ENCODE measurements around the gene SCT.

Gene SCT

GRCh38 chr11:643366-643765, 16.4 kb upstream of the SCT start:
- no peak for DNase-seq

- DNase-seq: no peak
These were observed 14.9 kb upstream of the SCT start for GRCh38 chr11:641806-642370.

- DNase-seq: no peak
These were observed 13.2 kb upstream of the SCT start for GRCh38 chr11:640021-640706.

GRCh38 chr11:639332-639955, 12.5 kb upstream of the SCT start:
- DNase-seq: no peak

- DNase-seq: no peak
These were observed 11.8 kb upstream of the SCT start for GRCh38 chr11:638631-639331.

GRCh38 chr11:637593-638521, 10.9 kb upstream of the SCT start:
- DNase-seq: no peak

GRCh38 chr11:637333-637592, 10.3 kb upstream of the SCT start:
- no peak for DNase-seq

- no peak for DNase-seq
These were observed 9.7 kb upstream of the SCT start, which contains the start of gene DRD4 for GRCh38 chr11:636511-637332. Gene DRD4 (plus strand): TSS chr11:637269. CDS start chr11:637305, 36 bp downstream.

GRCh38 chr11:635945-636510, 9.0 kb upstream of the SCT start:
- no peak for DNase-seq

- DNase-seq: no peak
These were observed 3.9 kb upstream of the SCT start for GRCh38 chr11:630871-631270.

- DNase-seq: no peak
These were observed 2.2 kb upstream of the SCT start for GRCh38 chr11:629237-629583.

GRCh38 chr11:628056-628455, 1.1 kb upstream of the SCT start:
- DNase-seq: no peak

- no peak for DNase-seq
These were observed 261 bp upstream of the SCT start for GRCh38 chr11:627308-627576.

GRCh38 chr11:625636-626268, 1.2 kb downstream of the SCT start:
- no peak for DNase-seq

- DNase-seq: no peak
These were observed 2.0 kb downstream of the SCT start, which contains the start of gene CDHR5 for GRCh38 chr11:624705-625635. Gene CDHR5 (minus strand): TSS chr11:624955. CDS start chr11:624902, 53 bp downstream.

- DNase-seq: no peak
These were observed 2.8 kb downstream of the SCT start for GRCh38 chr11:623999-624704.

- no peak for DNase-seq
These were observed 3.6 kb downstream of the SCT start for GRCh38 chr11:623349-623869.

GRCh38 chr11:621838-622237, 5.1 kb downstream of the SCT start:
- no peak for DNase-seq

Data from NCI-H1436 treated with DMSO at 0.1 percent for 48 hours (cell line).